Measurements from ENCODE around the gene GPR61.

Gene GPR61

GRCh38 chr1:109499661-109500536 is 39.8 kb upstream of the GPR61 start:
- no peaks in the 10 kb centered on the region for H3K27me3 ChIP-seq (ENCODE audit: control insufficient read depth in 3 of 3, insufficient read depth in 3 of 3, low read depth in 1 of 3, low read length in 3 of 3)
- no peak overlapping the region for H2BK15ac ChIP-seq (ENCODE audit: low read length)
- H2AK5ac ChIP-seq (ENCODE audit: low read depth, low read length) = no peak overlapping the region
- no peak overlapping the region for H3K4ac ChIP-seq (ENCODE audit: low read length)
- no peak overlapping the region for H4K91ac ChIP-seq (ENCODE audit: low read depth, low read length, poor library complexity)
- no peak overlapping the region for H3K27ac ChIP-seq (replicated peaks; ENCODE audit: low read length)
- no peak overlapping the region for H3K4me3 ChIP-seq (ENCODE audit: low read length in 2 of 2)
- no peak overlapping the region for H3K9ac ChIP-seq (ENCODE audit: low read depth, low read length, poor library complexity)
- no peak overlapping the region for H3K14ac ChIP-seq (ENCODE audit: low read length)
- H2BK120ac ChIP-seq (ENCODE audit: low read depth, low read length) = no peak overlapping the region
- no peak overlapping the region for H4K8ac ChIP-seq (ENCODE audit: low read depth, low read length)
- DNase-seq (ENCODE audit: low spot score) = no peak
- WGBS, 2 donors (ENCODE audit: extremely low coverage in 2 of 2, insufficient read length in 2 of 2, insufficient replicate concordance in 1 of 2) = no CpG with 5 or more reads among the region's 4 CpGs
- no peak overlapping the region for H2BK12ac ChIP-seq (ENCODE audit: low read length)
- H3K79me1 ChIP-seq (ENCODE audit: low read depth, low read length) = no peaks in the 10 kb centered on the region
- H3K4me2 ChIP-seq (ENCODE audit: insufficient read depth, low read length, poor library complexity, severe bottlenecking) = no peak overlapping the region
- no peak overlapping the region for H2BK5ac ChIP-seq (ENCODE audit: low read length)
- H3K4me1 ChIP-seq (ENCODE audit: control insufficient read depth in 2 of 2, insufficient read depth in 1 of 2, low read depth in 1 of 2, low read length in 2 of 2) = peaks cover 12 to 19% of the 10 kb centered on the region in 2 donors
- no peak overlapping the region for H3K23ac ChIP-seq (ENCODE audit: low read depth, low read length, poor library complexity)
- peak overlapping the region; percentile 18 for H3K18ac ChIP-seq (ENCODE audit: low read length)
- no peaks in the 10 kb centered on the region for H3K9me3 ChIP-seq (replicated peaks in 1 of 2; ENCODE audit: control insufficient read depth in 2 of 2, insufficient read depth in 1 of 2, low read depth in 1 of 2, low read length in 2 of 2)
- H3K36me3 ChIP-seq (replicated peaks in 1 of 2; ENCODE audit: control insufficient read depth in 2 of 2, insufficient read depth in 2 of 2, low read length in 2 of 2) = peaks cover 10 to 28% of the 10 kb centered on the region in 2 donors
- no peak overlapping the region for H2AFZ ChIP-seq (ENCODE audit: low read length)

GRCh38 chr1:109500941-109501381 is 38.7 kb upstream of the GPR61 start:
- H3K4ac ChIP-seq (ENCODE audit: low read length) = no peak overlapping the region
- H3K4me1 ChIP-seq (ENCODE audit: control insufficient read depth in 2 of 2, insufficient read depth in 1 of 2, low read depth in 1 of 2, low read length in 2 of 2) = peaks cover 12 to 19% of the 10 kb centered on the region in 2 donors
- no peak overlapping the region for H2BK15ac ChIP-seq (ENCODE audit: low read length)
- no peak overlapping the region for H2AFZ ChIP-seq (ENCODE audit: low read length)
- H3K4me3 ChIP-seq (ENCODE audit: low read length in 2 of 2) = peak overlapping the region in 1 of 2 donors; percentile 6
- no peaks in the 10 kb centered on the region for H3K79me1 ChIP-seq (ENCODE audit: low read depth, low read length)
- WGBS, 2 donors (ENCODE audit: extremely low coverage in 2 of 2, insufficient read length in 2 of 2, insufficient replicate concordance in 1 of 2) = no CpG with 5 or more reads among the region's 5 CpGs
- no peak overlapping the region for H3K4me2 ChIP-seq (ENCODE audit: insufficient read depth, low read length, poor library complexity, severe bottlenecking)
- no peak overlapping the region for H3K23ac ChIP-seq (ENCODE audit: low read depth, low read length, poor library complexity)
- no peak for DNase-seq (ENCODE audit: low spot score)
- H3K27ac ChIP-seq (replicated peaks; ENCODE audit: low read length) = peak overlapping the region; percentile 13
- H3K14ac ChIP-seq (ENCODE audit: low read length) = no peak overlapping the region
- H2BK5ac ChIP-seq (ENCODE audit: low read length) = no peak overlapping the region
- no peak overlapping the region for H3K18ac ChIP-seq (ENCODE audit: low read length)
- no peak overlapping the region for H3K9ac ChIP-seq (ENCODE audit: low read depth, low read length, poor library complexity)
- no peak overlapping the region for H2AK5ac ChIP-seq (ENCODE audit: low read depth, low read length)
- no peak overlapping the region for H4K91ac ChIP-seq (ENCODE audit: low read depth, low read length, poor library complexity)
- H4K8ac ChIP-seq (ENCODE audit: low read depth, low read length) = no peak overlapping the region
- H3K27me3 ChIP-seq (ENCODE audit: control insufficient read depth in 3 of 3, insufficient read depth in 3 of 3, low read depth in 1 of 3, low read length in 3 of 3) = no peaks in the 10 kb centered on the region
- H2BK12ac ChIP-seq (ENCODE audit: low read length) = no peak overlapping the region
- H2BK120ac ChIP-seq (ENCODE audit: low read depth, low read length) = no peak overlapping the region
- peaks cover 9 to 22% of the 10 kb centered on the region in 2 donors for H3K36me3 ChIP-seq (replicated peaks in 1 of 2; ENCODE audit: control insufficient read depth in 2 of 2, insufficient read depth in 2 of 2, low read length in 2 of 2)
- no peaks in the 10 kb centered on the region for H3K9me3 ChIP-seq (replicated peaks in 1 of 2; ENCODE audit: control insufficient read depth in 2 of 2, insufficient read depth in 1 of 2, low read depth in 1 of 2, low read length in 2 of 2)

- no peak overlapping the region for H3K4me3 ChIP-seq (ENCODE audit: low read length in 2 of 2)
- H3K4me2 ChIP-seq (ENCODE audit: insufficient read depth, low read length, poor library complexity, severe bottlenecking) = no peak overlapping the region
- no peak overlapping the region for H3K27ac ChIP-seq (replicated peaks; ENCODE audit: low read length)
- H3K18ac ChIP-seq (ENCODE audit: low read length) = peak overlapping the region; percentile 69
- H3K9ac ChIP-seq (ENCODE audit: low read depth, low read length, poor library complexity) = no peak overlapping the region
- H2AFZ ChIP-seq (ENCODE audit: low read length) = no peak overlapping the region
- no peak overlapping the region for H3K4ac ChIP-seq (ENCODE audit: low read length)
- no peak overlapping the region for H4K91ac ChIP-seq (ENCODE audit: low read depth, low read length, poor library complexity)
- H2BK15ac ChIP-seq (ENCODE audit: low read length) = no peak overlapping the region
- no peak overlapping the region for H3K23ac ChIP-seq (ENCODE audit: low read depth, low read length, poor library complexity)
- H3K79me1 ChIP-seq (ENCODE audit: low read depth, low read length) = no peaks in the 10 kb centered on the region
- no CpG with 5 or more reads among the region's 5 CpGs for WGBS, 2 donors (ENCODE audit: extremely low coverage in 2 of 2, insufficient read length in 2 of 2, insufficient replicate concordance in 1 of 2)
- H2BK12ac ChIP-seq (ENCODE audit: low read length) = no peak overlapping the region
- H3K9me3 ChIP-seq (replicated peaks in 1 of 2; ENCODE audit: control insufficient read depth in 2 of 2, insufficient read depth in 1 of 2, low read depth in 1 of 2, low read length in 2 of 2) = no peaks in the 10 kb centered on the region
- no peaks in the 10 kb centered on the region for H3K27me3 ChIP-seq (ENCODE audit: control insufficient read depth in 3 of 3, insufficient read depth in 3 of 3, low read depth in 1 of 3, low read length in 3 of 3)
- H2AK5ac ChIP-seq (ENCODE audit: low read depth, low read length) = peak overlapping the region; percentile 23
- H4K8ac ChIP-seq (ENCODE audit: low read depth, low read length) = no peak overlapping the region
- DNase-seq (ENCODE audit: low spot score) = no peak
- H2BK120ac ChIP-seq (ENCODE audit: low read depth, low read length) = no peak overlapping the region
- H2BK5ac ChIP-seq (ENCODE audit: low read length) = no peak overlapping the region
- no peak overlapping the region for H3K14ac ChIP-seq (ENCODE audit: low read length)
- peaks cover 12 to 19% of the 10 kb centered on the region in 2 donors for H3K4me1 ChIP-seq (ENCODE audit: control insufficient read depth in 2 of 2, insufficient read depth in 1 of 2, low read depth in 1 of 2, low read length in 2 of 2)
- H3K36me3 ChIP-seq (replicated peaks in 1 of 2; ENCODE audit: control insufficient read depth in 2 of 2, insufficient read depth in 2 of 2, low read length in 2 of 2) = peaks cover 5 to 15% of the 10 kb centered on the region in 2 donors
Observed at GRCh38 chr1:109501644-109502363, 37.9 kb upstream of the GPR61 start.

- no peak overlapping the region for H3K9ac ChIP-seq (ENCODE audit: low read depth, low read length, poor library complexity)
- no peak overlapping the region for H3K4ac ChIP-seq (ENCODE audit: low read length)
- no peak for DNase-seq (ENCODE audit: low spot score)
- no peak overlapping the region for H4K8ac ChIP-seq (ENCODE audit: low read depth, low read length)
- no peak overlapping the region for H3K14ac ChIP-seq (ENCODE audit: low read length)
- no peak overlapping the region for H2AFZ ChIP-seq (ENCODE audit: low read length)
- no peak overlapping the region for H4K91ac ChIP-seq (ENCODE audit: low read depth, low read length, poor library complexity)
- H3K9me3 ChIP-seq (replicated peaks in 1 of 2; ENCODE audit: control insufficient read depth in 2 of 2, insufficient read depth in 1 of 2, low read depth in 1 of 2, low read length in 2 of 2) = no peaks in the 10 kb centered on the region
- H3K18ac ChIP-seq (ENCODE audit: low read length) = no peak overlapping the region
- H3K79me1 ChIP-seq (ENCODE audit: low read depth, low read length) = no peaks in the 10 kb centered on the region
- no peak overlapping the region for H3K4me2 ChIP-seq (ENCODE audit: insufficient read depth, low read length, poor library complexity, severe bottlenecking)
- H2BK12ac ChIP-seq (ENCODE audit: low read length) = no peak overlapping the region
- H3K36me3 ChIP-seq (replicated peaks in 1 of 2; ENCODE audit: control insufficient read depth in 2 of 2, insufficient read depth in 2 of 2, low read length in 2 of 2) = peaks cover 5 to 15% of the 10 kb centered on the region in 2 donors
- no peak overlapping the region for H2BK15ac ChIP-seq (ENCODE audit: low read length)
- WGBS, 2 donors (ENCODE audit: extremely low coverage in 2 of 2, insufficient read length in 2 of 2, insufficient replicate concordance in 1 of 2) = no CpG with 5 or more reads among the region's 3 CpGs
- no peak overlapping the region for H2AK5ac ChIP-seq (ENCODE audit: low read depth, low read length)
- H3K4me3 ChIP-seq (ENCODE audit: low read length in 2 of 2) = no peak overlapping the region
- no peak overlapping the region for H3K27ac ChIP-seq (replicated peaks; ENCODE audit: low read length)
- no peak overlapping the region for H2BK5ac ChIP-seq (ENCODE audit: low read length)
- no peaks in the 10 kb centered on the region for H3K27me3 ChIP-seq (ENCODE audit: control insufficient read depth in 3 of 3, insufficient read depth in 3 of 3, low read depth in 1 of 3, low read length in 3 of 3)
- peaks cover 12 to 17% of the 10 kb centered on the region in 2 donors for H3K4me1 ChIP-seq (ENCODE audit: control insufficient read depth in 2 of 2, insufficient read depth in 1 of 2, low read depth in 1 of 2, low read length in 2 of 2)
- no peak overlapping the region for H2BK120ac ChIP-seq (ENCODE audit: low read depth, low read length)
- no peak overlapping the region for H3K23ac ChIP-seq (ENCODE audit: low read depth, low read length, poor library complexity)
Observed at GRCh38 chr1:109502364-109502851, 37.3 kb upstream of the GPR61 start.
